K562 (cell line): ENCODE results near the gene ASCC1. TPM values are rescaled to one million over a fixed set of nuclear protein-coding genes. Genes with fewer than 3 reads are reported as not detected.

Experiments
- ATAC-seq: fragments of 200-7000 bp; cut with Tn5 transposase; 3 replicates; pipeline ENCODE4 v1.9.1; 2020; ENCODE audit warnings: moderate library complexity
- BruUV-seq: library from RNA; stranded (reverse); fragments of 400-500 nt; replicated peaks from 2 replicates; lab custom pipeline; 2021; lab: Mats Ljungman, UMichigan
- CTCF ChIA-PET: fragments of 300-600 bp; formaldehyde crosslinking; extraction: SDS; loops from one replicate; lab custom pipeline; 2021; ENCODE audit warnings: low intra/inter-chr PET ratio; lab: Yijun Ruan, JAX
- POLR2A ChIA-PET: fragments of 300-600, 350-650 bp; sonication (Branson Sonifier 250); formaldehyde crosslinking; extraction: SDS; loops from one replicate; lab custom pipeline; 2021; ENCODE audit warnings: antibody characterized with exemption, inconsistent platforms; lab: Yijun Ruan, JAX
- DNase-seq, 4 experiments: peaks; one replicate each; pipeline versions ENCODE4 v3.0.0 to v3.0.0-alpha.2; 2011 to 2018; ENCODE audit warnings: low spot score in 3 of 4, mixed read lengths in 3 of 4; ENCODE audit errors: extremely low read depth in 1 of 4
- FAIRE-seq: peaks from 2 replicates; lab custom pipeline; 2011; peaks lifted over from hg19 to GRCh38; lab: Jason Lieb, UNC
- H2AFZ ChIP-seq: 2 replicates; pipeline ENCODE4 v1.6.0; 2011; ENCODE audit warnings: low read depth, low read length, control low read depth, inconsistent platforms
- H3K27ac ChIP-seq: fragments of 200-600 bp; 3 replicates; pipeline ENCODE4 v1.8.0; 2011; ENCODE audit warnings: low read depth, mild to moderate bottlenecking, control low read depth, inconsistent platforms, low read length, moderate library complexity, mixed read lengths; ENCODE audit errors: extremely low read depth
- H3K27me3 ChIP-seq, 2 experiments: fragments of 300-600 bp in 1 of 2; 2 replicates in 1 of 2; 3 replicates in 1 of 2; pipeline versions ENCODE4 v1.6.0 to v1.8.0; 2011; ENCODE audit warnings: inconsistent platforms in 2 of 2, low read length in 2 of 2, mild to moderate bottlenecking in 1 of 2, mixed read lengths in 1 of 2, moderate library complexity in 1 of 2; ENCODE audit not compliant: control insufficient read depth in 2 of 2, insufficient read depth in 2 of 2
- H3K36me3 ChIP-seq: fragments of 300-600 bp; 3 replicates; pipeline ENCODE4 v1.8.0; 2011; ENCODE audit warnings: mild to moderate bottlenecking, low read length, inconsistent platforms; ENCODE audit not compliant: control insufficient read depth, insufficient read depth
- H3K4me1 ChIP-seq, 2 experiments: fragments of 200-600 bp in 1 of 2; replicated peaks in 1 of 2; 2 replicates in 1 of 2; 3 replicates in 1 of 2; pipeline versions ENCODE4 v1.5.1 to v1.8.0; 2011; ENCODE audit warnings: inconsistent platforms in 2 of 2, low read length in 2 of 2, mild to moderate bottlenecking in 1 of 2, mixed read lengths in 1 of 2, moderate library complexity in 1 of 2; ENCODE audit not compliant: control insufficient read depth in 2 of 2, insufficient read depth in 2 of 2
- H3K4me2 ChIP-seq: 2 replicates; pipeline ENCODE4 v1.6.1; 2011; ENCODE audit warnings: low read length, control low read depth, inconsistent platforms, mixed read lengths; ENCODE audit not compliant: insufficient read depth
- H3K4me3 ChIP-seq: fragments of 200-600 bp; sonication (generic), shearing (Covaris generic); 2 replicates; pipeline ENCODE4 v1.5.1; 2016; ENCODE audit warnings: control low read depth, inconsistent platforms
- H3K79me2 ChIP-seq: fragments of 200-600 bp; 3 replicates; pipeline ENCODE4 v1.8.0; 2011; ENCODE audit warnings: low read length, inconsistent platforms; ENCODE audit not compliant: control insufficient read depth, insufficient read depth
- H3K9ac ChIP-seq, 2 experiments: 2 replicates each; pipeline versions ENCODE4 v1.6.0 to v1.6.1; 2011; ENCODE audit warnings: low read depth in 2 of 2, low read length in 2 of 2, control low read depth in 1 of 2, inconsistent platforms in 1 of 2, mild to moderate bottlenecking in 1 of 2, mixed read lengths in 1 of 2; ENCODE audit not compliant: insufficient read depth in 1 of 2
- H3K9me1 ChIP-seq: one replicate; pipeline ENCODE4 v1.6.0; 2011; ENCODE audit warnings: inconsistent platforms, mild to moderate bottlenecking, low read length, moderate library complexity; ENCODE audit not compliant: control insufficient read depth, insufficient read depth
- H3K9me3 ChIP-seq: replicated peaks from 2 replicates; pipeline ENCODE4 v1.5.1; 2011; ENCODE audit warnings: low read depth, low read length, inconsistent platforms; ENCODE audit not compliant: control insufficient read depth, insufficient read depth
- H4K20me1 ChIP-seq: replicated peaks from 2 replicates; pipeline ENCODE4 v1.6.1; 2011; ENCODE audit warnings: low read length, inconsistent platforms, mixed read lengths; ENCODE audit not compliant: control insufficient read depth, insufficient read depth
- L3MBTL2 ChIP-seq: fragments of 450-650 bp; IDR thresholded peaks from 2 replicates; pipeline ENCODE4 v1.6.1; 2016; ENCODE audit warnings: mild to moderate bottlenecking, moderate library complexity
- MAX ChIP-seq: sonication (generic); formaldehyde crosslinking; IDR thresholded peaks from 2 replicates; pipeline ENCODE4 v1.9.0; 2022; ENCODE audit warnings: mild to moderate bottlenecking, missing genetic modification reagents
- PRDM10 ChIP-seq: fragments of 450-650 bp; IDR thresholded peaks from 2 replicates; pipeline ENCODE4 v1.6.1; 2018; ENCODE audit not compliant: partially characterized antibody
- WGBS: fragments of 100-300 bp; shearing (Covaris generic); methylation state at CpG from one replicate; pipeline ENCODE4 v1.1.6; 2016; ENCODE audit warnings: low coverage, mixed read lengths; ENCODE audit not compliant: insufficient coverage; ENCODE audit errors: missing lambda C conversion rate; 5-methylcytosine and 5-hydroxymethylcytosine counted together
- in situ Hi-C: fragments of 300-500 bp; cut with MboI; formaldehyde crosslinking; loops from 4 replicates; pipeline ENCODE4 v1.15.0; 2018; ENCODE audit warnings: inconsistent platforms, mixed read lengths
- intact Hi-C: fragments of 100-400 bp; cut with micrococcal nuclease; formaldehyde crosslinking; loops from 2 replicates; pipeline ENCODE4 v1.14.2; 2022
- polyA plus RNA-seq, 8 experiments: library from polyadenylated mRNA; depleted of rRNA in 4 of 8; stranded (reverse) in 5 of 8; unstranded in 3 of 8; fragments of >200 nt; fragmentation: Nextera tagmentation in 2 of 8; fragmentation: Illumina TruSeq in 1 of 8; extraction: Ambion mirVana in 2 of 8; extraction: Trizol in 1 of 8; gene quantifications; 2 replicates each; pipeline versions ENCODE4 v1.2.1 to v1.2.3, GENCODE V29; 2011 to 2014; ENCODE audit warnings: inconsistent platforms in 1 of 8, missing spikeins in 1 of 8
- total RNA-seq, 7 experiments: library from RNA; depleted of rRNA in 6 of 7; stranded (reverse); fragments of >200 nt in 6 of 7; fragmentation: Illumina TruSeq in 2 of 7; extraction: Trizol in 2 of 7; gene quantifications; 2 replicates each; pipeline versions ENCODE4 v1.2.1 to v1.2.3, GENCODE V29; 2011 to 2021; ENCODE audit warnings: low replicate concordance in 1 of 7

The ASCC1 gene
- total and polyA plus RNA-seq, 9 of the 15 experiments (the other 6 are each of a cell fraction or from before 2014, with no cell fraction given), result 31.7 to 73.3 (median 52.8) TPM

GRCh38 chr10:72061491-72061890 is 154.6 kb downstream of the ASCC1 start (continued):
- TF ChIP-seq PRDM10, result peak; percentile 36

GRCh38 chr10:72059843-72060822 is 155.9 kb downstream of the ASCC1 start:
- Histone ChIP-seq H3K4me2 (peak overlapping the region; percentile 21; the same call in 1 of the 2 replicates), H3K27ac (no peak overlapping the region), H3K79me2 (no peaks in the 10 kb centered on the region), H3K9me1 (no peaks in the 10 kb centered on the region), H2AFZ (peak overlapping the region; percentile 78), H3K4me1 (peaks cover 3 to 33% of the 10 kb centered on the region in 2 experiments; a peak in 3 of 5 replicates), H3K4me3 (no peak overlapping the region), H3K27me3 (peaks cover 4 to 32% of the 10 kb centered on the region in 2 experiments; a peak in 3 of 5 replicates), H3K36me3 (no peaks in the 10 kb centered on the region), H3K9me3 (no peaks in the 10 kb centered on the region), H4K20me1 (no peaks in the 10 kb centered on the region), H3K9ac (no peak overlapping the region; a peak in 1 of 4 replicates)
- ATAC-seq (peak; percentile 54), DNase-seq (peak in 1 of 4 experiments; percentile 29), FAIRE-seq (peak; percentile 23)
- BruUV-seq, result no TSS peak
- ChIA-PET CTCF (no interaction called here), POLR2A (interaction anchor here (0.6 to 1.6 kb wide), 14 partner anchors 10 to 321 kb away, joined by 3 to 5 read pairs (median 3); partner anchors contain the start of genes PSAP and VSIR)
- intact Hi-C loops, result loop anchor here (5.0 kb wide), 1 partner anchor 267 kb away; no protein-coding TSS in a partner anchor
- 26% methylated on average over 19 of the region's 19 CpGs for WGBS
- in situ Hi-C loops, result loop anchor here (10.0 kb wide), 1 partner anchor 275 kb away; no protein-coding TSS in a partner anchor
- TF ChIP-seq L3MBTL2 (peak; percentile 73), MAX (CRISPR knock-in tag) (peak; percentile 27; the same call in 1 of the 2 replicates)
